Mucosa of descending colon (tissue), 3 donors: ENCODE data around the gene FGFRL1. TPM values are rescaled to one million over a fixed set of nuclear protein-coding genes. Genes with fewer than 3 reads are reported as not detected.
"Not testable (repeated sequence)": the region's sequence is repeated elsewhere in the genome, so short reads cannot be mapped to it uniquely, and the experiment has no call there.

Source experiments
- ATAC-seq: fragments of 200-7000 bp; cut with Tn5 transposase; one replicate; pipeline ENCODE4 v1.9.1; 2020; ENCODE audit warnings: mild to moderate bottlenecking, moderate library complexity
- DNase-seq, 3 donors: peaks; one replicate each; pipeline ENCODE4 v3.0.0-alpha.2; 2020
- H3K36me3 ChIP-seq: fragments of 200-600 bp; one replicate; pipeline ENCODE4 v1.8.0; 2021; ENCODE audit warnings: low read depth, mild to moderate bottlenecking
- H3K4me1 ChIP-seq: fragments of 200-600 bp; one replicate; pipeline ENCODE4 v1.8.0; 2021; ENCODE audit warnings: low read depth, mild to moderate bottlenecking
- H3K4me3 ChIP-seq: fragments of 200-600 bp; one replicate; pipeline ENCODE4 v1.8.0; 2021; ENCODE audit warnings: mild to moderate bottlenecking
- H3K9me3 ChIP-seq: fragments of 200-600 bp; one replicate; pipeline ENCODE4 v1.8.0; 2021; ENCODE audit warnings: mild to moderate bottlenecking
- CTCF ChIP-seq: fragments of 200-600 bp; IDR thresholded peaks from one replicate; pipeline ENCODE4 v1.8.0; 2022; ENCODE audit warnings: antibody characterized with exemption, mild to moderate bottlenecking
- intact Hi-C, 2 donors: fragments of 100-400 bp; cut with DNase I in 1 of 2; cut with micrococcal nuclease in 1 of 2; formaldehyde crosslinking; loops; one replicate each; pipeline versions ENCODE4 v1.11.0 to v1.11.1; 2022; cut with DNase I, micrococcal nuclease
- total RNA-seq, 3 donors: library from RNA; stranded (reverse); fragmentation: NEBNext Ultra II Directional in 2 of 3; extraction: Animal tissue kit (Norgen Biotek cat#: 25700) in 2 of 3; gene quantifications; one replicate each; pipeline versions ENCODE4 v1.2.1 to v1.2.4, GENCODE V29; 2021 to 2023
- donor health status: DM: no; HTN: no; CAD: no; lungs with moderate emphysema.
- donor health status: DM: no; HTN: no; CAD: no.
- donor health status: DM: no; HTN: yes; CAD: no.

FGFRL1 gene
- total RNA-seq, 3 donors from 2014 or later = 14.7 to 19.3 (median 16.9) TPM

GRCh38 chr4:995311-996026 is 16.0 kb upstream of the FGFRL1 start:
- DNase-seq (no peak), ATAC-seq (no peak)
- no peak for TF ChIP-seq CTCF
- Histone ChIP-seq H3K9me3 (no peaks in the 10 kb centered on the region), H3K4me3 (no peak overlapping the region), H3K36me3 (no peaks in the 10 kb centered on the region), H3K4me1 (peaks cover 32% of the 10 kb centered on the region)
- intact Hi-C loops = no loop called here

- DNase-seq (peak in 1 of 3 donors; percentile 49), ATAC-seq (no peak)
- H3K4me1 ChIP-seq = peaks cover 32% of the 10 kb centered on the region
- H3K9me3 ChIP-seq = no peaks in the 10 kb centered on the region
- no peaks in the 10 kb centered on the region for H3K36me3 ChIP-seq
- H3K4me3 ChIP-seq = no peak overlapping the region
- no peak for TF ChIP-seq CTCF
- intact Hi-C loops = no loop called here
Observed at GRCh38 chr4:996030-996996, 15.1 kb upstream of the FGFRL1 start.

DNA sequence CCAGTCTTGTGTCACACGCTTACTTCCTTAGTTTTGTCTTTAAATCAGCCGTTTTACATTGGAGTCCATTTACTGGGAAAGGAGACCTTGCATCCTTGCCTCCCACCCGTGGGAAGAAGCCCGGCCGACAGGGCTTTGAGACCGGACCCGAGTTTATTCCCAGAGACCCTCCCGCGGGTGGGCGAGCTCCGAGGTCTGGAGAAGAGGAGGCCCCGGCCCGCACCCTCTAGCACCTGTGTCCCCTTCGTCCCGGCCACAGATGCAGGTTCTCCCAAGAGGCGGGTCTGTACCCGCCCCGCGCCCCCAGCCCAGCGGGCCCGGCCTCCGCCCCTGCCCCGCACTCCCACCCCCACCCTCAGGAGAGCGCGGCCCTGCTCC is 14.4 kb upstream of the FGFRL1 start:
- no peak for TF ChIP-seq CTCF
- H3K36me3 ChIP-seq = no peaks in the 10 kb centered on the region
- no peaks in the 10 kb centered on the region for H3K9me3 ChIP-seq
- DNase-seq (no peak), ATAC-seq (no peak)
- peaks cover 33% of the 10 kb centered on the region for H3K4me1 ChIP-seq
- intact Hi-C loops = no loop called here
- H3K4me3 ChIP-seq = no peak overlapping the region

- no peaks in the 10 kb centered on the region for H3K36me3 ChIP-seq
- H3K4me3 ChIP-seq = no peak overlapping the region
- DNase-seq = peak in 1 of 3 donors; percentile 49
- no peaks in the 10 kb centered on the region for H3K9me3 ChIP-seq
- no peak for TF ChIP-seq CTCF
- ATAC-seq = no peak
- peaks cover 33% of the 10 kb centered on the region for H3K4me1 ChIP-seq
- intact Hi-C loops = no loop called here
Observed at GRCh38 chr4:997375-998071, 13.9 kb upstream of the FGFRL1 start.

- Histone ChIP-seq H3K4me3 (no peak overlapping the region), H3K4me1 (peaks cover 32% of the 10 kb centered on the region), H3K9me3 (no peaks in the 10 kb centered on the region), H3K36me3 (no peaks in the 10 kb centered on the region)
- no peak for TF ChIP-seq CTCF
- ATAC-seq = no peak
- no peak for DNase-seq
- intact Hi-C loops = no loop called here
Observed at GRCh38 chr4:998096-998691, 13.2 kb upstream of the FGFRL1 start.

DNA sequence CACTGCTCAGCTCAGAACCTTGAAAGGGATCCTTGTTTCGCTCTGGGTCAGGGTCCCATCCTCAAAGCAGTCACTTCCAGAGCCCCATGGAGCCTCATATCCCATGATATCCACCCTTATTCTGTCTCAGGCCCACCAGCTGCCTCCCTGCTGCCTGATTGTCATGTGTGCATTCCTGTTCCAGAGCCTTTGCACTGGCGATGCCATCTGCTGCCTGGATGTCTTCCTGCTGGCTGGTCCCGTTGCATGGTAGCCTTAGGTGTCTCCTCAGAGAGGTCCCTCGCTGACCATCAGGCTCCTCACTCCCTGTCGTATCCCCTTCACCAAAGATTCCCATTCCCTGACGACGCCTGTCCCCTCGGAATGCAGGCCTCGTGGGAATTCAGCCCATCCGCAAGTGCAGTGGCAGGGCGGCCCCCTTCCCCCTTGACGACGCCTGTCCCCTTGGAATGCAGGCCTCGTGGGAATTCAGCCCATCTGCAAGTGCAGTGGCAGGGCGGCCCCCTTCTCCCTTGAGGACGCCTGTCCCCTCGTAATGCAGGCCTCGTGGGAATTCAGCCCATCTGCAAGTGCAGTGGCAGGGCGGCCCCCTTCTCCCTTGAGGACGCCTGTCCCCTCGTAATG is 12.1 kb upstream of the FGFRL1 start:
- H3K4me1 ChIP-seq = peaks cover 24% of the 10 kb centered on the region
- H3K9me3 ChIP-seq, H3K4me3 ChIP-seq, intact Hi-C loops, H3K36me3 ChIP-seq, ATAC-seq, DNase-seq: not testable (repeated sequence)
